Mucosa of gallbladder (tissue), 1 donor: ENCODE results near the gene CCND3. TPM values are rescaled to one million over a fixed set of nuclear protein-coding genes. Genes with fewer than 3 reads are reported as not detected.

Experiments used
- DNase-seq: peaks from one replicate; pipeline ENCODE4 v3.0.0-alpha.2; 2020; ENCODE audit warnings: low spot score
- total RNA-seq: library from RNA; stranded (reverse); gene quantifications from one replicate; pipeline ENCODE4 v1.2.1, GENCODE V29; 2021
- donor health status: DM: no; HTN: no; CAD: no.

CCND3 gene
- total RNA-seq, 1 donor from 2014 or later: 103 TPM

- DNase-seq: no peak
These were observed 20.0 kb downstream of the CCND3 start for GRCh38 chr6:41921712-41921998.

DNA sequence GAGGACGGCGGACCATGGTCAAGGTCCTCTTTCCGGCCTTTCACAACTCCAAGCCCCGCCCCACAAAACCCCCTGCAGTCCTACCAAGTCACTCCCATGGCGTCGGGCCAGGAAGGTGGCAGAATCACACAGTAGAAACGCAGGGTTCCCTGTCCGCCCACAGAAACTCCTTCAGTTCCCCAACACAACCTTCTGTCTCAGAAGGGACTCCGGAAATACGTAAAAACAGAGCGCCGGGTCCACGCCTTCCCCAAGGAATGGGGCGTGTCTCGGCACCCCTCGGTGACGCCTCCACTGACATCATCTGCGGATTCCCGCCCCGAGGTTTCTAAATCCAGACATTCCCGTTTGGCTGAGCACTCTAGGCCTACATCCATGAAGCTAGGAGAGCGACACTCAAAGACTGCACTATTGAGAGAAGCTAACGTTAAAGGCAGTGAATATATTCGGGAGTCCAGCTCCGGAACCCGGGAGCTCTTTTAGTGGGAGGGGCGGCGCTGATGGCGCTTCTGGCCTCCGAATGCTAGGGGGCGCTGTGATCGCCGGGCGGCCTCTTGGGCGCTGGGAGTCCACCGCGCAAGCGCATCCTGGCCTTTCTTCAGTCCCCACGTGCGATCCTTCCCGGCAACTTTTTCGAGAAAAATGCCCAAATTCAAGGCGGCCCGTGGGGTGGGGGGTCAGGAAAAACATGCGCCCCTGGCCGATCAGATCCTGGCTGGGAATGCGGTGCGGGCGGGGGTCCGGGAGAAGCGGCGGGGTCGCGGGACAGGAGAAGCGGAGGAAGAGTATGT is 20.5 kb downstream of the CCND3 start, which contains the start of the genes BYSL and MED20:
Gene BYSL, plus strand, starts transcription at position 579 of the 791 bp plus-strand sequence. Its CDS starts 64 bp downstream, at position 643.
Gene MED20, minus strand, starts transcription at position 219 of the 791 bp plus-strand sequence. Its CDS starts 121 bp downstream, at position 98.
- peak; percentile 95 for DNase-seq

GRCh38 chr6:41917528-41917927 is 24.1 kb downstream of the CCND3 start:
- DNase-seq: no peak

DNA sequence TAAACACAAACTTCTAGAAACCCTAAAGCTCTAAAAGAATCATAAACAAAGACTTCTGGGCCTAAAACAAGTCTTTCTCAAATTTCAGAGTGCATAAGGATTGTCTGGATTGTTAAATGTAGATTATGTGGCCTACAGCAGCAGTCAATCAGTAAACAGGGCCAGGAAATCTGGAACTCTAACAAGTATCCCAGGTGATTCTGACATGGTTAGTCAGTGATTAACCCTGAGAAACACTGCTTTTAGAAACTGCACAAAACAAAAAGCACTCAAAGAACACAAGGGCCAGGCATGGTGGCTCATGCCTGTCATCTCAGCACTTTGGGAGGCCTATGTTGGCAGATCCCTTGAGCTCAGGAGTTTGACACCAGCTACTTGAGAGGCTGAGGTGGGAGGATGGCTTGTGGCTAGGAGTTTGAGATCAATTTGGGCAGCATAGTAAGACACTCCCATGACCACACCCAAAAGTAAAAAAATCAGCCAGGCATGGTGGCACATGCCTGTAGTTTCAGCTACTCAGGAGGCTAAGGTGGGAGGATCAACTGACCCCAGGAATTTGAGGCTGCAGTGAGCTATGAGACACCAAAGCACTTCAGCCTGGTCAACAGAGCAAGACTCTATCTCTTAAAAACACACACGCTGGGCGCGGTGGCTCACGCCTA is 26.6 kb downstream of the CCND3 start:
- DNase-seq: no peak

DNA sequence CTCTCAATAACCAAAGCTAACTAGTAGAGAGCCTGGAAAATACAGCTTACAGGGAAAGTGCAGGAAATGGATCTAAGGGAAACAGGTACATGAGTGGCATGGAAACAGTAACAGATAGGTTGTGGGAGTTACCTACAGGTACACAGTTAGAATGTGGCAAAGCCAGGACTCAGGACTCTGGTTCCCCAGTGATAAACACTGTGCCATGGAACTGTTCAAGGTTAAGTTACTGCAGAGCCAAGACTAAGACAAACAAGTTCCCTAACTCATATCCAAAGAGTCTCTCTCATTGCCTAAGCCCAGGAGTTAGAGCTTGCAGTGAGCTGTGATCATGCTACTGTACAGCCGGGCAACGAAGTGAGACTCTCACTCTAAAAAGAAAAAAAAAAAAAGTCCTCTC is 27.3 kb downstream of the CCND3 start:
- DNase-seq: no peak

GRCh38 chr6:41909727-41910126 is 31.9 kb downstream of the CCND3 start:
- no peak for DNase-seq

- DNase-seq: peak; percentile 34
These were observed 39.6 kb downstream of the CCND3 start for GRCh38 chr6:41901882-41902519.

DNA sequence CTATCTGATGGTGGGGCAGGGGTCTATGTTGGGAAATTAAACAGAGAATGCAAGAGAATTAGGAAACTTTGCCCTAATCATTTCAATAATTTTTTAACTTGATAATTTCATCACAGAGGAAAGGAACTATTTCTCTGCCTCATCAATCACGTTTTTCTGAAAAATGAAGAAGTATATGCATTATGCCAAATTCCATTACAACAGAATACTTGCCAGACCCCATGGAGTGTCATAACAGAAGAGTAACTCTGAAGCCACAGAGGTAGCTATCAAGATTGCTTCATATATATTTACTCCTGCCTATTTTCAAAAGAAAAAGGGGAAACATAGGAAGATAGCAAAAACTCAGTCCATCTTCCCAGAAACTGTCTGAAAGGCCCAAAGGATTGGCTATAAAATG is 40.7 kb downstream of the CCND3 start:
- no peak for DNase-seq

- DNase-seq: no peak
These were observed 45.3 kb downstream of the CCND3 start for GRCh38 chr6:41896281-41896680.

DNA sequence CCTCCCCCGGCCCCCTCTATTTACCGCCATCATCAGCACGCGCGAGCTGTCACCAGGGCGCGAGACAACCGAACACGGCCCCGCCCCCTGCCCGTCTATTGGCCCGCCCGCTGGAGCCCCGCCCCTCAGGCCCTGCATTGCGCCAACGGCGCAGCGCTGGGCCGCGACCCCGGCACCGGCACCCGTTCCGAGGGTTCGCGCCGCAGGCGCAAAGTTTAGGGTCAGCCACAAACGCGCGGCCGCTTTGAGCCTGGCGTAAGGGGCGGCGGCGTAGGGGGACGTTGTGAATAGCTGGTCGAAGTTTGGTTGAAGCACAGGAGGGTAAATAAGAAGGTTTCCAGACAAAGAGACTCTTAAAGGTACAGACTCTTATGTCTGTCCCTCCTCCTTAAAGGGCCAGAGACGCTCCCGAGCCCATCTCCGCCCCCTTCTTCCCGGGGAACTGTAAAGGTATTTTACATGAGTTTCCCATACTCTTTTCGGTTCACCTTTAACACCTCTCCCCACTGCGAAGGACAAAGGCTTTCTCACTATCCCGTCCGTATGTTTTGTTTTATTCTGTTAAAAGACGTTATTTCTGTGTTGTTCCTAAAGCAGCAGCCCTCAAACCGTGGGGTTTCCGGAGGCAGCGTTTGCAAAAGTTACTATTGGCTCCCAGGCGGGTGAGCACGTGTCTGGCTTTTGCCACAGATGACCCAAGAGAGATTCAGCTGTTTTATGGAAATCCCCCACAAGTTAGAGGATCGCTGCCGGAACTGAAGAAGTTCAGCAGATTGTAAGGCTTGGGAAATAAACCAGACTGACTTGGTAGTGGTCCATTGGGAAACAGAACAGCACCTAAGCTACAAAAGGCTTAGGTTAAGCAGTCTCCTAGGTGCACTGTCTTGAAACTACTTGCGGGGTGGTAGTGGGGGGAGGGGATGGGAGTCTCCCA is 46.0 kb downstream of the CCND3 start, which contains the start of gene USP49:
Gene USP49, minus strand, starts transcription at position 76 of the 934 bp plus-strand sequence. CDS start 88,392 bp downstream, outside the sequence.
- peak; percentile 84 for DNase-seq

DNA sequence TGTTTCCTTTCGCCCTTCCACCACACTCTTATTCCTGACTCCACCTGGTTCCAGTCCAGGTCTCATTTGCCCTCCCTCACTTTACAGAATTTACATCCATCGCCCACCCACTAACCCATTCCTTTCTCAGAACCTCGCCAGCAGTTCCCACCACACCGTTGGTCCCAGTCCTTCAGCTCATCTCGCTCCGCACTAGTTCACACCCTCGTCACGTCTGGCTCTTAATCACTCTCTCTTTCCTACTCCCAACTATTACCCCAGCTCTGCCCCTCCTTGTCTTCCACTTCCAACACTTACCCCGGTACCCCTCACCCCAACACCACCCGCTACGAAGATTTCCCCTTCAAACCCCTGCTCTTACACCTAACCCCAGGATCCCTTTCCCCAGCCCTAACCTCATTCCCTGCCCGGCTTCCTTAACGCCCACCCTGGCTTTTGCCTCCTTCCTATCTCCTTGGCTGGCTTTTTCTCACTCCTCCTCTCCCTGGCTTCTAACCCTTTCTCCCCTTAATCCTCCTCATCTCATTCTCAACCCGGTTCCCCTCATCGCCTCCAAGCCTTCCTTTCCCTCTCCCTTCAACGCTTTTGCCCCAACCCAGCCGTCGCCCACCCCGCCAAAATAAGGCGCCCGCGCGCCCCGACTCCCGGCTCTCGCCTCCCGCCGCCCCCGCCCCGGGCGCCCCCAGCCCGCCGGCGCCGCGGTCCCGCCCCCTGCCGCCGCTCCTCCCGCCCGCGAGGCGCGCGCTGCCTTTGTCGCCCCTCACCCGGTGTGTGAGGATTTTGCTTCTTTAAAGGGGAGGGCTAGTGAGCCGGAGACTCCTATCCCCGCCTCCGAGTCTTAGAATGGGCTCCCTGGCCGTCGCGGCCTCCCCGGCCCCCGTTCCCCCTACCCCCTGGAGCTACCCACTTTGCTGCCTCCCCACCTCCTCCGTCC is 47.0 kb downstream of the CCND3 start:
- no peak for DNase-seq

- DNase-seq: no peak
These were observed 48.6 kb downstream of the CCND3 start for GRCh38 chr6:41892921-41893564.

DNA sequence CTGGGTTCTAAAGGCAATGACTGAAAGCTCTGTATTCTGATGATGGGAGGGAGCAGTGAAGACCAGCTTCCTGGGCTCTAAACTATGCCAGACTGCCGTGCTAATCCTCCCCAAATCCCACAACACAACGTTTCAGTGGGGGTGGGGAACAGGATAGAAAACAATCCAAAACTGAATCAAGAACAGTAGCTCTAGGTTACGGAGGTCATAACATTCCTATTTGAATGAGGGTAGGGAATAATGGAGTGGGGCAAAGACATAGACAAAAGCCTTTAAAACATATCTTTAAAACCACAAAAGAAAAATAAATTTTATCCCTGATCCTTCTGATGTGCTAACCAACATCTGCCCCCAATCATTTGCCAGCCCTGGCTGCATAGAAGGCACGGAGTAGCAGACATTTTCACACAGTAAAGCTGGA is 54.3 kb downstream of the CCND3 start:
- no peak for DNase-seq

GRCh38 chr6:41885930-41886329 is 55.7 kb downstream of the CCND3 start:
- no peak for DNase-seq

- no peak for DNase-seq
These were observed 56.7 kb downstream of the CCND3 start for GRCh38 chr6:41884957-41885356.

Other genes starting within 250 kb of the CCND3 start
- gene TFEB, start 206.2 kb downstream of the CCND3 start, total RNA-seq: 41.7 TPM
- gene PGC, start 194.4 kb downstream of the CCND3 start, total RNA-seq: 6.7 TPM
- 6.3 TPM for gene FRS3, start 161.9 kb downstream of the CCND3 start, total RNA-seq
- 13.1 TPM for gene PRICKLE4, start 161.0 kb downstream of the CCND3 start, total RNA-seq
- gene TOMM6, start 154.1 kb downstream of the CCND3 start, total RNA-seq: 123 TPM
- gene USP49, start 46.4 kb downstream of the CCND3 start, total RNA-seq: 3.3 TPM
- 26.7 TPM for gene MED20, start 20.7 kb downstream of the CCND3 start, total RNA-seq
- gene BYSL, start 20.3 kb downstream of the CCND3 start, total RNA-seq: 9.6 TPM
- gene TAF8, start 108.7 kb upstream of the CCND3 start, total RNA-seq: 26.3 TPM
- gene C6orf132, start 200.8 kb upstream of the CCND3 start, total RNA-seq: 41.2 TPM
- not detected for gene GUCA1A, start 231.6 kb upstream of the CCND3 start, total RNA-seq